K562 (cell line): ENCODE data around the gene VWA7. TPM values are rescaled to one million over a fixed set of nuclear protein-coding genes. Genes with fewer than 3 reads are reported as not detected.

Source experiments
- EGR1 ChIP-seq: fragments of 450-650 bp; conservative IDR thresholded peaks from 2 replicates; pipeline ENCODE4 v1.6.1; 2017; ENCODE audit warnings: mild to moderate bottlenecking
- ELF2 ChIP-seq: fragments of 250-450 bp; sonication (Bioruptor Pico); IDR thresholded peaks from 2 replicates; pipeline ENCODE4 v1.5.0; 2021; ENCODE audit warnings: mild to moderate bottlenecking
- ETV1 ChIP-seq: fragments of 450-650 bp; conservative IDR thresholded peaks from 2 replicates; pipeline ENCODE4 v1.6.1; 2016; ENCODE audit warnings: missing genetic modification characterization, control low read depth, low read depth, missing compliant biosample characterization
- FOXA3 ChIP-seq, 2 experiments: fragments of 450-650 bp in 1 of 2; sonication (generic) in 1 of 2; formaldehyde crosslinking; IDR thresholded peaks in 1 of 2; conservative IDR thresholded peaks in 1 of 2; 2 replicates each; pipeline versions ENCODE4 v1.4.0 to v1.8.0; 2020 to 2022; ENCODE audit warnings: mild to moderate bottlenecking in 2 of 2, missing genetic modification reagents in 1 of 2
- GMEB1 ChIP-seq: fragments of 250-450 bp; sonication (Bioruptor Pico); IDR thresholded peaks from 2 replicates; pipeline ENCODE4 v1.4.0; 2020; ENCODE audit warnings: mild to moderate bottlenecking
- GTF2F1 ChIP-seq: IDR thresholded peaks from 2 replicates; pipeline ENCODE4 v1.6.1; 2011; ENCODE audit warnings: low read depth, low read length, improper control_type of control experiment
- HIVEP1 ChIP-seq: fragments of 250-450 bp; sonication (Bioruptor Pico); IDR thresholded peaks from 2 replicates; pipeline ENCODE4 v1.4.0; 2020; ENCODE audit warnings: mild to moderate bottlenecking
- HMG20B ChIP-seq: fragments of 250-450 bp; sonication (Bioruptor Pico); IDR thresholded peaks from 2 replicates; pipeline ENCODE4 v1.5.0; 2021; ENCODE audit warnings: mild to moderate bottlenecking
- MAFK ChIP-seq: IDR thresholded peaks from 2 replicates; pipeline ENCODE4 v1.6.1; 2011; ENCODE audit warnings: low read length, improper control_type of control experiment
- MTA2 ChIP-seq: fragments of 450-650 bp; IDR thresholded peaks from 2 replicates; pipeline ENCODE4 v1.6.1; 2016; ENCODE audit warnings: low read depth
- MXI1 ChIP-seq: IDR thresholded peaks from 2 replicates; pipeline ENCODE4 v1.6.1; 2011; ENCODE audit warnings: low read depth, mild to moderate bottlenecking, improper control_type of control experiment, low read length
- NFE2 ChIP-seq: IDR thresholded peaks from 2 replicates; pipeline ENCODE4 v1.6.1; 2014; ENCODE audit warnings: antibody characterized with exemption, low read depth
- POLR2AphosphoS5 ChIP-seq: IDR thresholded peaks from 2 replicates; pipeline ENCODE4 v1.6.1; 2011; ENCODE audit warnings: mild to moderate bottlenecking, low read depth, low read length, moderate library complexity; ENCODE audit not compliant: control insufficient read depth, insufficient read depth
- PRDM10 ChIP-seq: fragments of 450-650 bp; IDR thresholded peaks from 2 replicates; pipeline ENCODE4 v1.6.1; 2018; ENCODE audit not compliant: partially characterized antibody
- PYGO2 ChIP-seq: fragments of 450-650 bp; IDR thresholded peaks from 2 replicates; pipeline ENCODE4 v1.6.1; 2016; ENCODE audit warnings: mild to moderate bottlenecking, missing genetic modification characterization, moderate library complexity, missing compliant biosample characterization
- RFX7 ChIP-seq: fragments of 250-450 bp; sonication (Bioruptor Pico); IDR thresholded peaks from 2 replicates; pipeline ENCODE4 v1.5.1; 2021; ENCODE audit warnings: mild to moderate bottlenecking
- SMARCE1 ChIP-seq: fragments of 450-650 bp; IDR thresholded peaks from 2 replicates; pipeline ENCODE4 v1.7.1; 2016; ENCODE audit warnings: mild to moderate bottlenecking
- U2AF1 ChIP-seq: fragments of 200-400 bp; formaldehyde crosslinking; optimal IDR thresholded peaks from 2 replicates; pipeline ENCODE3; 2017; ENCODE audit warnings: mild to moderate bottlenecking, low read depth, low read length, moderate library complexity
- ZKSCAN8 ChIP-seq: fragments of 200-800 bp; sonication (Bioruptor generic); IDR thresholded peaks from 2 replicates; pipeline ENCODE4 v1.6.1; 2016; ENCODE audit warnings: missing genetic modification characterization, missing compliant biosample characterization
- ZNF280A ChIP-seq: fragments of 450-650 bp; IDR thresholded peaks from 2 replicates; pipeline ENCODE4 v1.6.1; 2018; ENCODE audit warnings: mild to moderate bottlenecking, low read depth; ENCODE audit not compliant: partially characterized antibody
- ZNF644 ChIP-seq: fragments of 200-800 bp; sonication (Bioruptor generic); IDR thresholded peaks from 2 replicates; pipeline ENCODE4 v1.6.1; 2016; ENCODE audit warnings: low read depth, missing genetic modification characterization, missing compliant biosample characterization
- ZSCAN29 ChIP-seq: fragments of 450-650 bp; IDR thresholded peaks from 2 replicates; pipeline ENCODE4 v1.6.1; 2017
- ZSCAN32 ChIP-seq: fragments of 450-650 bp; formaldehyde crosslinking; IDR thresholded peaks from 2 replicates; pipeline ENCODE4 v1.4.0; 2020; ENCODE audit warnings: mild to moderate bottlenecking, moderate library complexity
- polyA plus RNA-seq, 8 experiments: library from polyadenylated mRNA; depleted of rRNA in 4 of 8; stranded (reverse) in 5 of 8; unstranded in 3 of 8; fragments of >200 nt; fragmentation: Nextera tagmentation in 2 of 8; fragmentation: Illumina TruSeq in 1 of 8; extraction: Ambion mirVana in 2 of 8; extraction: Trizol in 1 of 8; gene quantifications; 2 replicates each; pipeline versions ENCODE4 v1.2.1 to v1.2.3, GENCODE V29; 2011 to 2014; ENCODE audit warnings: inconsistent platforms in 1 of 8, missing spikeins in 1 of 8
- total RNA-seq, 7 experiments: library from RNA; depleted of rRNA in 6 of 7; stranded (reverse); fragments of >200 nt in 6 of 7; fragmentation: Illumina TruSeq in 2 of 7; extraction: Trizol in 2 of 7; gene quantifications; 2 replicates each; pipeline versions ENCODE4 v1.2.1 to v1.2.3, GENCODE V29; 2011 to 2021; ENCODE audit warnings: low replicate concordance in 1 of 7

VWA7 gene
- total and polyA plus RNA-seq, 9 of the 15 experiments (the other 6 are each of a cell fraction or from before 2014, with no cell fraction given) = 0.18 to 2.9 (median 0.95) TPM

- no peak for TF ChIP-seq ZNF280A
- TF ChIP-seq ZKSCAN8 (CRISPR knock-in tag) = no peak
- no peak for TF ChIP-seq U2AF1
- peak; percentile 82 for TF ChIP-seq ETV1 (tag)
- TF ChIP-seq ZSCAN29 = peak; percentile 16; the same call in 1 of the 2 replicates
- peak; percentile 66; the same call in 1 of the 2 replicates for TF ChIP-seq RFX7 (CRISPR knock-in tag)
- TF ChIP-seq EGR1 = no peak
- TF ChIP-seq POLR2AphosphoS5 = peak; percentile 34; the same call in 1 of the 2 replicates
- peak; percentile 91 to 93; a peak in 3 of 4 replicates for TF ChIP-seq FOXA3 (CRISPR knock-in tag; conservative IDR thresholded peaks at IDR 0.05 in 1 of 2, IDR thresholded peaks at IDR 0.05 in 1 of 2)
- no peak for TF ChIP-seq SMARCE1
- no peak for TF ChIP-seq MTA2
- 0 out of 2 replicates have a peak, but pooled peaks have one; percentile 73 for TF ChIP-seq HMG20B (CRISPR knock-in tag)
- no peak for TF ChIP-seq MAFK
- TF ChIP-seq HIVEP1 = peak; percentile 69; the same call in 1 of the 2 replicates
- no peak for TF ChIP-seq PRDM10
- TF ChIP-seq ZSCAN32 (CRISPR knock-in tag) = peak; percentile 84; the same call in 1 of the 2 replicates
- no peak for TF ChIP-seq MXI1
- peak; percentile 59 for TF ChIP-seq ELF2 (CRISPR knock-in tag)
- peak; percentile 38; the same call in 1 of the 2 replicates for TF ChIP-seq GMEB1 (CRISPR knock-in tag)
- TF ChIP-seq ZNF644 (tag) = no peak
- peak; percentile 87 for TF ChIP-seq NFE2
- TF ChIP-seq GTF2F1 = no peak; the same call in 1 of the 2 replicates
- TF ChIP-seq PYGO2 (tag) = peak; percentile 52; the same call in 1 of the 2 replicates
Measured at GRCh38 chr6:31826793-31827285, 49.7 kb upstream of the VWA7 start (continued).
